GM18505 (cell line): ENCODE measurements around the gene ERBB4.
"Not testable (repeated sequence)": the region's sequence is repeated elsewhere in the genome, so short reads cannot be mapped to it uniquely, and the experiment has no call there.

Experiments used
- ATAC-seq: cut with Tn5 transposase; IDR thresholded peaks from one replicate; pipeline ENCODE4 v1.9.1; 2021; ENCODE audit not compliant: unreplicated experiment
- POLR2A ChIP-seq: IDR thresholded peaks from 4 replicates; pipeline ENCODE4 v1.6.1; 2011; ENCODE audit warnings: borderline replicate concordance; ENCODE audit not compliant: insufficient read depth, insufficient read length; ENCODE audit errors: extremely low read depth

The ERBB4 gene

GRCh38 chr2:212034841-212035585 is 503.6 kb downstream of the ERBB4 start:
- no peak for TF ChIP-seq POLR2A
- ATAC-seq, result no peak

- no peak for TF ChIP-seq POLR2A
- no peak for ATAC-seq
Measured at GRCh38 chr2:212033888-212034287, 504.7 kb downstream of the ERBB4 start.

- ATAC-seq, result no peak
- no peak for TF ChIP-seq POLR2A
Measured at GRCh38 chr2:212032536-212033219, 505.9 kb downstream of the ERBB4 start.

GRCh38 chr2:212032032-212032431 is 506.6 kb downstream of the ERBB4 start:
- no peak for TF ChIP-seq POLR2A
- ATAC-seq, result no peak

- no peak for TF ChIP-seq POLR2A
- ATAC-seq, result no peak
Measured at GRCh38 chr2:212030709-212031108, 507.9 kb downstream of the ERBB4 start.

- TF ChIP-seq POLR2A, result no peak
- no peak for ATAC-seq
Measured at GRCh38 chr2:212028798-212029394, 509.7 kb downstream of the ERBB4 start.

- no peak for ATAC-seq
- TF ChIP-seq POLR2A, result no peak
Measured at GRCh38 chr2:212027681-212028628, 510.6 kb downstream of the ERBB4 start.

GRCh38 chr2:212024040-212024439 is 514.6 kb downstream of the ERBB4 start:
- no peak for ATAC-seq
- TF ChIP-seq POLR2A, result no peak

GRCh38 chr2:212022966-212023365 is 515.6 kb downstream of the ERBB4 start:
- ATAC-seq, result no peak
- no peak for TF ChIP-seq POLR2A

- no peak for ATAC-seq
- TF ChIP-seq POLR2A, result no peak
Measured at GRCh38 chr2:212021947-212022346, 516.7 kb downstream of the ERBB4 start.

- no peak for ATAC-seq
- no peak for TF ChIP-seq POLR2A
Measured at GRCh38 chr2:212015588-212015987, 523.0 kb downstream of the ERBB4 start.

GRCh38 chr2:212013626-212014025 is 525.0 kb downstream of the ERBB4 start:
- ATAC-seq, result no peak
- TF ChIP-seq POLR2A, result no peak

- not testable (repeated sequence) for ATAC-seq
Measured at GRCh38 chr2:212010305-212010704, 528.3 kb downstream of the ERBB4 start.
